Gastrocnemius medialis (tissue), 4 donors: Measurements from ENCODE around the gene GNB5. TPM values are rescaled to one million over a fixed set of nuclear protein-coding genes. Genes with fewer than 3 reads are reported as not detected.

ENCODE experiments used
- ATAC-seq, 2 donors: fragments of 150-250 bp; one replicate each; pipeline ENCODE4 v1.9.1; 2016
- DNase-seq, 2 donors: peaks; one replicate each; pipeline ENCODE4 v3.0.0-alpha.2; 2019
- H3K27ac ChIP-seq, 4 donors: fragments of 200-600 bp; sonication (generic); 1 replicate in 1 of 4; 2 replicates in 3 of 4; pipeline ENCODE4 v1.5.1; 2016 to 2018; ENCODE audit warnings: mild to moderate bottlenecking in 2 of 4, moderate library complexity in 1 of 4
- H3K27me3 ChIP-seq, 3 donors: fragments of 200-600 bp; sonication (generic) in 2 of 3; 1 replicate in 1 of 3; 2 replicates in 2 of 3; pipeline versions ENCODE4 v1.5.1 to v1.6.0; 2016 to 2019; ENCODE audit warnings: mild to moderate bottlenecking in 1 of 3, moderate library complexity in 1 of 3
- H3K36me3 ChIP-seq, 2 donors: fragments of 200-600 bp; sonication (generic) in 1 of 2; one replicate each; pipeline ENCODE4 v1.5.1; 2017 to 2018
- H3K4me1 ChIP-seq, 2 donors: fragments of 200-600 bp; sonication (generic) in 1 of 2; one replicate each; pipeline ENCODE4 v1.5.1; 2016 to 2017; ENCODE audit warnings: mild to moderate bottlenecking in 2 of 2
- H3K4me3 ChIP-seq, 4 donors: fragments of 200-600 bp; sonication (generic) in 3 of 4; 1 replicate in 1 of 4; 2 replicates in 3 of 4; pipeline ENCODE4 v1.5.1; 2016 to 2019; ENCODE audit warnings: mild to moderate bottlenecking in 2 of 4
- H3K9me3 ChIP-seq, 3 donors: fragments of 200-600 bp; sonication (generic) in 2 of 3; 1 replicate in 1 of 3; 2 replicates in 2 of 3; pipeline ENCODE4 v1.5.1; 2016 to 2019
- CTCF ChIP-seq, 5 experiments: fragments of 450-650 bp in 3 of 5; fragments of 200-600 bp in 2 of 5; sonication (generic) in 2 of 5; IDR thresholded peaks in 4 of 5; conservative IDR thresholded peaks in 1 of 5; 1 replicate in 4 of 5; 2 replicates in 1 of 5; pipeline ENCODE4 v1.5.1; 2016 to 2019; ENCODE audit warnings: antibody characterized with exemption in 5 of 5, mild to moderate bottlenecking in 3 of 5, moderate library complexity in 3 of 5
- POLR2A ChIP-seq, 2 donors: fragments of 450-650 bp; IDR thresholded peaks; one replicate each; pipeline ENCODE4 v1.6.1; 2017; ENCODE audit warnings: antibody characterized with exemption in 2 of 2, mild to moderate bottlenecking in 2 of 2, moderate library complexity in 2 of 2
- in situ Hi-C, 4 donors: fragments of 200-750 bp; cut with MboI; loops; one replicate each; pipeline versions ENCODE4 v1.15.0 to v1.8.0; 2017; ENCODE audit warnings: low sequenced_read_pairs in 4 of 4
- intact Hi-C: fragments of 100-400 bp; cut with DNase I; formaldehyde crosslinking; loops from one replicate; pipeline ENCODE4 v1.15.1; 2023; ENCODE audit warnings: low total_unique reads
- total RNA-seq, 4 donors: library from RNA; depleted of rRNA; stranded (reverse); fragments of >200 nt; gene quantifications; one replicate each; pipeline versions ENCODE4 v1.1.0 to v1.2.3, GENCODE V29; 2016

GNB5 gene
- total RNA-seq, 4 donors from 2014 or later, result 2.9 to 4.6 (median 3.6) TPM

DNA sequence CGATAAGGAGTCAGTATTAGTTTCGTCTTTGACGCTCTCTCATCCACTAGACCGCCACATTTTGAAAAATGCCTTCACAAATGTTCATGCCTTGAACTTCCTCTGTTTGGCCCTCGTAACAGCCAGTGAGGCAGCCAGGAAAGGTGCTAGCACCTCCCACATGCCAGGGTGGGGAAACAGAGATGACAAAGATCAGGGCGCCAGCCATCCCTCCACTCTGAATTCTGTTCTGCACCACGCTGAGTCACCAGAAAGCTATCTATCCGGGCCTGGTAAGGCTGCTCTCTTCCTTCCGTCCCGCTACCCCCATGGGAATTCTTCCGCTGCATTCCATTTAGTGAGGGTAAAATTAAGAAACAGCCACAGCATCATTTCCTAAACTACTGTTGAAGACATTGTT is 47.3 kb downstream of the GNB5 start:
- intact Hi-C loops (no loop called here), in situ Hi-C loops (no loop called here)
- no peaks in the 10 kb centered on the region for H3K27me3 ChIP-seq
- H3K4me1 ChIP-seq, result peaks cover 0 to 4% of the 10 kb centered on the region in 2 donors
- H3K36me3 ChIP-seq, result no peaks in the 10 kb centered on the region
- no peak overlapping the region for H3K27ac ChIP-seq
- no peak for DNase-seq
- no peak for ATAC-seq
- no peak for TF ChIP-seq CTCF (IDR thresholded peaks at IDR 0.05 in 4 of 5, conservative IDR thresholded peaks at IDR 0.05 in 1 of 5)
- no peak for TF ChIP-seq POLR2A (IDR thresholded peaks at IDR 0.05)
- no peak overlapping the region for H3K4me3 ChIP-seq
- H3K9me3 ChIP-seq, result no peaks in the 10 kb centered on the region

DNA sequence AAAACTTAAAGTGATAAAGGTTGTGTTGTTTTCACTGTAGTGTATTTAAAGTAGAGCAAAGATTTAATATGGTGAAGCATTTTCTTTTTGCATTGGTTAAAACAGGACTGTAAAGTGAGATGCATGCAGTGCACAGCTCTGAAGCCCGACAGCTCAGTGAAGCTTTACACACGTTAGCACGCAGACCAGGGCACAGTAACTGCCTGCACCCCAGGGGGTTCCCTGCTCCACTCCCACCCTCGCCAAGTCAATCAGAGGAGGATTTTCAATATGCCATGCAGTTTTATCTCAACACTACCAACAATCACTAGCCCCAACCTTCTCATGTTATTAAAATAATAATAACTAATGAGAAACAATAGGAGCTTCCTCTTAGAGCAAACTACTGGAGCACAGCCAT is 50.5 kb downstream of the GNB5 start:
- H3K36me3 ChIP-seq, result no peaks in the 10 kb centered on the region
- no peak overlapping the region for H3K4me3 ChIP-seq
- no peak overlapping the region for H3K27ac ChIP-seq
- TF ChIP-seq POLR2A (IDR thresholded peaks at IDR 0.05) (no peak), CTCF (IDR thresholded peaks at IDR 0.05 in 4 of 5, conservative IDR thresholded peaks at IDR 0.05 in 1 of 5) (no peak)
- ATAC-seq, result no peak
- intact Hi-C loops (no loop called here), in situ Hi-C loops (no loop called here)
- no peak for DNase-seq
- no peaks in the 10 kb centered on the region for H3K9me3 ChIP-seq
- peaks cover 0 to 4% of the 10 kb centered on the region in 2 donors for H3K4me1 ChIP-seq
- no peaks in the 10 kb centered on the region for H3K27me3 ChIP-seq

GRCh38 chr15:52139599-52140462 is 51.4 kb downstream of the GNB5 start:
- Histone ChIP-seq H3K9me3 (no peaks in the 10 kb centered on the region), H3K4me1 (peaks cover 0 to 4% of the 10 kb centered on the region in 2 donors), H3K36me3 (no peaks in the 10 kb centered on the region), H3K27ac (no peak overlapping the region), H3K4me3 (no peak overlapping the region), H3K27me3 (no peaks in the 10 kb centered on the region)
- intact Hi-C loops, result loop anchor here (5.0 kb wide), 2 partner anchors 168 to 253 kb away; partner anchors contain the start of gene LEO1
- TF ChIP-seq CTCF (IDR thresholded peaks at IDR 0.05 in 4 of 5, conservative IDR thresholded peaks at IDR 0.05 in 1 of 5) (peak; percentile 45 to 72 (median 67)), POLR2A (IDR thresholded peaks at IDR 0.05) (no peak)
- in situ Hi-C loops, result loop anchor here in 1 of 4 donors (10.0 kb wide), 1 partner anchor 245 kb away; no protein-coding TSS in a partner anchor
- ATAC-seq, result peak in 1 of 2 donors; percentile 66
- peak; percentile 29 to 44 for DNase-seq

- in situ Hi-C loops (loop anchor here in 1 of 4 donors (10.0 kb wide), 1 partner anchor 243 kb away; no protein-coding TSS in a partner anchor), intact Hi-C loops (loop anchor here (5.0 kb wide), 2 partner anchors 165 to 250 kb away; partner anchors contain the start of gene LEO1)
- ATAC-seq (no peak), DNase-seq (no peak)
- no peak overlapping the region for H3K4me3 ChIP-seq
- peaks cover 0 to 4% of the 10 kb centered on the region in 2 donors for H3K4me1 ChIP-seq
- TF ChIP-seq CTCF (IDR thresholded peaks at IDR 0.05 in 4 of 5, conservative IDR thresholded peaks at IDR 0.05 in 1 of 5) (no peak), POLR2A (IDR thresholded peaks at IDR 0.05) (no peak)
- H3K36me3 ChIP-seq, result no peaks in the 10 kb centered on the region
- no peaks in the 10 kb centered on the region for H3K9me3 ChIP-seq
- no peak overlapping the region for H3K27ac ChIP-seq
- no peaks in the 10 kb centered on the region for H3K27me3 ChIP-seq
Observed at GRCh38 chr15:52137432-52138357, 53.5 kb downstream of the GNB5 start.
